Psoas muscle (tissue), 8 donors: Measurements from ENCODE around the gene CIT. TPM values are rescaled to one million over a fixed set of nuclear protein-coding genes. Genes with fewer than 3 reads are reported as not detected.

Experiments
- ATAC-seq, 4 donors: fragments of 200-7000 bp; cut with Tn5 transposase; one replicate each; pipeline ENCODE4 v1.9.1; 2020; ENCODE audit warnings: moderate library complexity in 3 of 4, mild to moderate bottlenecking in 2 of 4
- DNase-seq, 2 donors: peaks; one replicate each; pipeline ENCODE4 v3.0.0-alpha.2; 2020
- H3K27ac ChIP-seq: fragments of 200-600 bp; one replicate; pipeline ENCODE4 v1.8.0; 2022
- H3K27me3 ChIP-seq, 3 donors: fragments of 200-600 bp in 1 of 3; one replicate each; pipeline versions ENCODE4 v1.6.1 to v1.8.0; 2013 to 2022; ENCODE audit warnings: low read length in 2 of 3, mild to moderate bottlenecking in 2 of 3, moderate library complexity in 1 of 3; ENCODE audit not compliant: insufficient read depth in 3 of 3
- H3K36me3 ChIP-seq, 2 donors: fragments of 200-600 bp in 1 of 2; one replicate each; pipeline versions ENCODE4 v1.6.1 to v1.8.0; 2013 to 2022; ENCODE audit warnings: low read depth in 1 of 2, mild to moderate bottlenecking in 1 of 2, moderate library complexity in 1 of 2; ENCODE audit not compliant: insufficient read depth in 1 of 2
- H3K4me1 ChIP-seq: fragments of 200-600 bp; one replicate; pipeline ENCODE4 v1.8.0; 2022
- H3K4me3 ChIP-seq: fragments of 200-600 bp; one replicate; pipeline ENCODE4 v1.8.0; 2022; ENCODE audit warnings: mild to moderate bottlenecking
- H3K9me3 ChIP-seq: fragments of 200-600 bp; one replicate; pipeline ENCODE4 v1.8.0; 2022
- CTCF ChIP-seq: fragments of 200-600 bp; IDR thresholded peaks from one replicate; pipeline ENCODE4 v1.8.0; 2022; ENCODE audit warnings: antibody characterized with exemption
- WGBS, 3 donors: extraction: QIAGEN DNeasy Blood & Tissue Kit; methylation state at CpG; one replicate each; pipeline versions ENCODE4 v1.1.6 to v1.1.7; 2013; 5-methylcytosine and 5-hydroxymethylcytosine counted together
- intact Hi-C, 2 donors: fragments of 100-400 bp; cut with DNase I; formaldehyde crosslinking; loops; one replicate each; pipeline versions ENCODE4 v1.11.0 to v1.14.2; 2022
- polyA plus RNA-seq, 3 donors: library from polyadenylated mRNA; stranded (reverse); fragments of 200-250 nt; gene quantifications; one replicate each; pipeline ENCODE4 v1.2.3, GENCODE V29; 2013
- total RNA-seq, 4 donors: library from RNA; stranded (reverse); fragmentation: NEBNext Ultra II Directional in 2 of 4; extraction: Animal tissue kit (Norgen Biotek cat#: 25700) in 2 of 4; gene quantifications; one replicate each; pipeline versions ENCODE4 v1.2.1 to v1.2.4, GENCODE V29; 2021 to 2023
- donor health status: healthy with polysubstance abuse.
- donor health status: DM: no; HTN: no; CAD: no; lungs with moderate emphysema.
- donor health status: Bipolar disorder and iron deficiency.
- donor health status: healthy.
- donor health status: DM: yes; HTN: yes; CAD: no.
- donor health status: DM: no; HTN: no; CAD: no.
- donor health status: DM: no; HTN: no; CAD: no.
- donor health status: DM: yes; HTN: yes; CAD: no.

Gene CIT
- total and polyA plus RNA-seq, 7 donors, result 0.06 to 2.4 (median 0.40) TPM

DNA sequence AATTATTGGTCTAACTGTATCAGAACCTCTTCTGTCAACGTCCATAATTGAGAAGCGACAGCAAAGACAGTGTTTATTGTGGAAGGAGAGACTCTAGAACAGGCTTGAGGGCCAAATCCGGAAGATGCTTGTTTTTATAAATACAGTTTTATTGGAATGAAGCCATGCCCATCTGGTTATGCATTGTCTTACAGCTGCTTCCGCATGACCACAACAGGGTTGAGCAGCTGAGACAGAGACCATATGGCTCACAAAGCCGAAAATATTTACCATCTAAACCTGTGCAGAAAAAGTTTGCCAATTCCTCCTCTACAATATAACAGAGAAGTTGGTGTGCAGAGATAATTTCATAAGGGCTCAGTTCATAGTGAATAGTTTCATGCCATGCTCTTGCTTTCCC is 184.7 kb downstream of the CIT start:
- TF ChIP-seq CTCF, result no peak
- Histone ChIP-seq H3K4me1 (no peaks in the 10 kb centered on the region), H3K27ac (no peak overlapping the region), H3K9me3 (no peaks in the 10 kb centered on the region), H3K36me3 (no peaks in the 10 kb centered on the region), H3K27me3 (no peaks in the 10 kb centered on the region), H3K4me3 (no peak overlapping the region)
- 54 to 56% (median 55%) methylated on average over 5 of the region's 5 CpGs for WGBS, 3 donors
- intact Hi-C loops, result no loop called here
- DNase-seq (no peak), ATAC-seq (no peak)

DNA sequence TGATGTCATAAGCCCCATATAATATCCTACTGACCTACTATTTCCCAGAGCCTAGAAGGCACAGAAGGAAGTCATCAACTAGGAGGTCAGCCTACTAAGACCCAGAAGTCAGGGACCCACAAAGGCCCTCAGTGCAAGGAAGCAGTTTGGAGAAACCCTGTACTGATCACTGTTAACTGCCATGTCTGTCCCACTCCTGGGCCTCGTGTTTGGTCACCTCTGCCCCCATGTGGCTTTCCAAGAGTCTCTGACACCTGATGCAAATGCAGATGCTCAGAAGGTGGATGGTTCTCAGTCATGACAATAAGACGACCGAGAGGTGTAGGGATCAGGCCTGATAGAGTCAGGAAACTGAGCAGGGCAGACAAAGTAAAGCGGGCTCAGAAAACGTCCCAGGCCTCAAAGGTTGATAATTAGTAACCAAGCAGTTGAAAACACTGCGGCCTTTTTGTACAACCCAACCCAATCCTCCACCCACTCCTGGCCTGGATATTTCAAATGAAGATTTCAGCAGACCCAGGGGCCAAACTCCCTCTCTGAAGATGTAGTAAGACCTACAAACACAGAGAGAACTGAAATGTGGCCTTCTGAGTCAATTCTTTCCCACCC is 185.8 kb downstream of the CIT start:
- H3K27ac ChIP-seq, result no peak overlapping the region
- DNase-seq (no peak), ATAC-seq (no peak)
- no peaks in the 10 kb centered on the region for H3K4me1 ChIP-seq
- 86 to 90% (median 89%) methylated on average over 6 of the region's 6 CpGs for WGBS, 3 donors
- no peaks in the 10 kb centered on the region for H3K27me3 ChIP-seq
- intact Hi-C loops, result no loop called here
- no peaks in the 10 kb centered on the region for H3K36me3 ChIP-seq
- H3K9me3 ChIP-seq, result no peaks in the 10 kb centered on the region
- no peak overlapping the region for H3K4me3 ChIP-seq
- TF ChIP-seq CTCF, result no peak

DNA sequence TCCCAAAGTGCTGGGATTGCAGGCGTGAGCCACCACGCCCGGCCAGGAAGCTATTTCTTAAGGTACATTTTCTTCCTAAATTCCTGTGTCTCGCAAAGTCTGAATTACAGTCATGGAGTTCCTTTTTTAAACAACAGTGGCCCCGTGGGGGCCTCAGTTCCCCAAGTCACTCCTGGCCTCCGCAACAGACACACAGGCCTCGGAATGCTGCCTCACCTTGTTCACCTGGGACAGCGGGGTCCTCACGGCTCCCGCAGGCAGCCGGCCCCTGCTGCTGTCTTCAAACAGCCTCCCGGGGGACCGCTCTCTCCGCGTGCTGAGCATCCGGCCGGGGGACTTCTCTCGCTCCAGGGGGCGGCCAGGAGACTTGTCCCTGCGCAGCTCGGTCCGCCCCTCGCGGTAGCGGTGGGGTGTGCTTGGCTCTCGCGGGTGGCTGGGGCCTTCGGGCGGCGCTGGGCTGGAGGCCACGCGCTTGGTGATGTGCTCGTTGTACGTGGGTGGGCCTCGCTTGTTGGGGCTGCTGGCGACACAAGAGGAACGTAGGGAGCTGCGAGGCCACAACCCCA is 187.1 kb downstream of the CIT start:
- no peak for TF ChIP-seq CTCF
- 92 to 97% (median 96%) methylated on average over 38 of the region's 38 CpGs for WGBS, 3 donors
- DNase-seq (no peak), ATAC-seq (no peak)
- intact Hi-C loops, result no loop called here
- H3K9me3 ChIP-seq, result no peaks in the 10 kb centered on the region
- H3K36me3 ChIP-seq, result no peaks in the 10 kb centered on the region
- H3K27me3 ChIP-seq, result no peaks in the 10 kb centered on the region
- H3K4me3 ChIP-seq, result no peak overlapping the region
- no peak overlapping the region for H3K27ac ChIP-seq
- no peaks in the 10 kb centered on the region for H3K4me1 ChIP-seq

GRCh38 chr12:119687879-119688278 is 189.2 kb downstream of the CIT start:
- WGBS, 3 donors, result 87 to 96% (median 90%) methylated on average over 9 of the region's 9 CpGs
- ATAC-seq, result no peak
- no peak overlapping the region for H3K27ac ChIP-seq
- DNase-seq, result no peak
- no peak for TF ChIP-seq CTCF
- no peak overlapping the region for H3K4me3 ChIP-seq
- intact Hi-C loops, result no loop called here
- H3K36me3 ChIP-seq, result no peaks in the 10 kb centered on the region
- H3K27me3 ChIP-seq, result no peaks in the 10 kb centered on the region
- peaks cover 3% of the 10 kb centered on the region for H3K4me1 ChIP-seq
- no peaks in the 10 kb centered on the region for H3K9me3 ChIP-seq

DNA sequence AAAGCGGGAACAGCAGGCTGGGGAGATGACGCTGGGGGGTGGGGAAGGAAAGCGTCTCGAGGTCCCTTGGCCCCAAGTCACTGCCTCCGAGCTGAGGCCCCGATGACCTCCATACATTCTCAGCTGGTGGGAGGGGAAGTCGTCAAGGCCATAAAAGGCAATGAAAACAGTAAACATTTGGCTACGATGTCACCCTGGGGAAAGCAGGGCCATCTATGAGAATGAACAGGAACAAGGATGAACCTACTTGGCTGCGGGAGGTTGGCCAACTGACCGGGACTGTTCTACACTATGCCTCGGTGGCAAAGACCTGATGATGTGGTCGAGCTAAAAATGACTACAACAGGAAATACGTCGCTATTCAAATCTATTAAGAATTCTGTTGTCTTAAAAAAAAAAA is 189.7 kb downstream of the CIT start:
- DNase-seq (no peak), ATAC-seq (no peak)
- H3K4me3 ChIP-seq, result no peak overlapping the region
- H3K4me1 ChIP-seq, result peaks cover 3% of the 10 kb centered on the region
- H3K27me3 ChIP-seq, result no peaks in the 10 kb centered on the region
- no peaks in the 10 kb centered on the region for H3K9me3 ChIP-seq
- no peak for TF ChIP-seq CTCF
- H3K27ac ChIP-seq, result no peak overlapping the region
- H3K36me3 ChIP-seq, result peaks cover 0 to 1% of the 10 kb centered on the region in 2 donors
- intact Hi-C loops, result no loop called here
- WGBS, 3 donors, result 50 to 61% (median 57%) methylated on average over 14 of the region's 14 CpGs
